ENCODE measurements around the gene EBNA1BP2.

DNA sequence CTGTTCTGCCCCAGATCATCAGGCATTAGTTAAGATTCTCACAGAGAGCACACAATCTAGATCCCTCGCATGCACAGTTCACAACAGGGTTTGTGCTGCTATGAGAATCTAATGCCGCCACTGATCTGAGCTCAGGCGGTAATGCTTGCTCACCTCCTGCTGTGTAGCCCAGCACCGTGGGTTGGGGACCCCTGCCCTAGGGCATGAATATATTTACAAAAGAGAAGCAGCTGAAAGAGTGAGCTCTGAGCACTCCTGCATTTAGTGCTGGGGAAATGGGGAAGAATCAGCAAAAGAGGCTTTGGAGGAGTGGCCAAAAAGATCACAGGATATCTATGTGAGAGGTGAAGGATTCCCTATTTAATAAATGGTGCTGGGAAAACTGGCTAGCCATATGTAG lies 5.6 kb upstream of the EBNA1BP2 start:
- TF ChIP-seq, protein P1, sequence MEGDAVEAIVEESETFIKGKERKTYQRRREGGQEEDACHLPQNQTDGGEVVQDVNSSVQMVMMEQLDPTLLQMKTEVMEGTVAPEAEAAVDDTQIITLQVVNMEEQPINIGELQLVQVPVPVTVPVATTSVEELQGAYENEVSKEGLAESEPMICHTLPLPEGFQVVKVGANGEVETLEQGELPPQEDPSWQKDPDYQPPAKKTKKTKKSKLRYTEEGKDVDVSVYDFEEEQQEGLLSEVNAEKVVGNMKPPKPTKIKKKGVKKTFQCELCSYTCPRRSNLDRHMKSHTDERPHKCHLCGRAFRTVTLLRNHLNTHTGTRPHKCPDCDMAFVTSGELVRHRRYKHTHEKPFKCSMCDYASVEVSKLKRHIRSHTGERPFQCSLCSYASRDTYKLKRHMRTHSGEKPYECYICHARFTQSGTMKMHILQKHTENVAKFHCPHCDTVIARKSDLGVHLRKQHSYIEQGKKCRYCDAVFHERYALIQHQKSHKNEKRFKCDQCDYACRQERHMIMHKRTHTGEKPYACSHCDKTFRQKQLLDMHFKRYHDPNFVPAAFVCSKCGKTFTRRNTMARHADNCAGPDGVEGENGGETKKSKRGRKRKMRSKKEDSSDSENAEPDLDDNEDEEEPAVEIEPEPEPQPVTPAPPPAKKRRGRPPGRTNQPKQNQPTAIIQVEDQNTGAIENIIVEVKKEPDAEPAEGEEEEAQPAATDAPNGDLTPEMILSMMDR (IDR thresholded peaks at IDR 0.05): no peak
- no peak for TF ChIP-seq ZFX (IDR thresholded peaks at IDR 0.05; ENCODE audit: borderline replicate concordance)
